Testis (tissue), 2 donors: ENCODE measurements around the gene RUNX1.

ENCODE experiments used
- POLR2A ChIP-seq: fragments of 450-650 bp; IDR thresholded peaks from one replicate; pipeline ENCODE4 v1.6.1; 2017; ENCODE audit warnings: antibody characterized with exemption, mild to moderate bottlenecking, moderate library complexity
- TF ChIP-seq, protein P1 (sequence below), 3 experiments: fragments of 450-650 bp in 2 of 3; fragments of 200-600 bp in 1 of 3; sonication (generic) in 1 of 3; IDR thresholded peaks; one replicate each; pipeline ENCODE4 v1.5.1; 2016 to 2019; ENCODE audit warnings: antibody characterized with exemption in 3 of 3, mild to moderate bottlenecking in 2 of 3, moderate library complexity in 1 of 3

DNA sequence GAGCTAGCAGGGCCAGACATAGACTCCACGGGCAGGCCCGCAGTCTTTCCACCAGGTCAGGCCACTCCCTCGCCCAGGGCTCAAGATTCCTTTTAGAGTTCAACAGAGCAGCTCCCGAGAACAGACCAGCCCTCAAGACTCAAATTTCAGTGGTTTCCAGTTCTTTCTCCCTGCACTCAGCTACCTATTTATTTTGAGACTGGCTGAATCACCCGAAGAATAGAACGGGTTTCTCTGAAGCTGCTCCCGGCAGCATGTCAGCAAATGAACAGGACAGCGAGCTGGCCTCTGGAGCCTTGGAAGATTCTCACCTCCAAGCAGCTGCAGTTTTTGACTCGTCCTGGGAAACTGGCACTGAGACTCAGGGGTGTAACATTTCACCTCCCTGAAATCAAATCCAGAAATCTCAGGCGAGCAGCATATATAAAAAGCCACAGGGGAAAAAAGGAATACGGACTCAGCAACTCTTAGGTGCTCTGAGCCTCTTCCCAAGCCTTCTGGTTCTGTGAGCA lies 202.4 kb downstream of the RUNX1 start:
- TF ChIP-seq, protein P1, sequence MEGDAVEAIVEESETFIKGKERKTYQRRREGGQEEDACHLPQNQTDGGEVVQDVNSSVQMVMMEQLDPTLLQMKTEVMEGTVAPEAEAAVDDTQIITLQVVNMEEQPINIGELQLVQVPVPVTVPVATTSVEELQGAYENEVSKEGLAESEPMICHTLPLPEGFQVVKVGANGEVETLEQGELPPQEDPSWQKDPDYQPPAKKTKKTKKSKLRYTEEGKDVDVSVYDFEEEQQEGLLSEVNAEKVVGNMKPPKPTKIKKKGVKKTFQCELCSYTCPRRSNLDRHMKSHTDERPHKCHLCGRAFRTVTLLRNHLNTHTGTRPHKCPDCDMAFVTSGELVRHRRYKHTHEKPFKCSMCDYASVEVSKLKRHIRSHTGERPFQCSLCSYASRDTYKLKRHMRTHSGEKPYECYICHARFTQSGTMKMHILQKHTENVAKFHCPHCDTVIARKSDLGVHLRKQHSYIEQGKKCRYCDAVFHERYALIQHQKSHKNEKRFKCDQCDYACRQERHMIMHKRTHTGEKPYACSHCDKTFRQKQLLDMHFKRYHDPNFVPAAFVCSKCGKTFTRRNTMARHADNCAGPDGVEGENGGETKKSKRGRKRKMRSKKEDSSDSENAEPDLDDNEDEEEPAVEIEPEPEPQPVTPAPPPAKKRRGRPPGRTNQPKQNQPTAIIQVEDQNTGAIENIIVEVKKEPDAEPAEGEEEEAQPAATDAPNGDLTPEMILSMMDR (IDR thresholded peaks at IDR 0.05), result no peak
- TF ChIP-seq POLR2A, result no peak
